Measurements from ENCODE around the gene OR2F1. TPM values are rescaled to one million over a fixed set of nuclear protein-coding genes. Genes with fewer than 3 reads are reported as not detected.

The OR2F1 gene
- total and polyA plus RNA-seq, 12 donors = 0.06 TPM; not detected in 11

DNA sequence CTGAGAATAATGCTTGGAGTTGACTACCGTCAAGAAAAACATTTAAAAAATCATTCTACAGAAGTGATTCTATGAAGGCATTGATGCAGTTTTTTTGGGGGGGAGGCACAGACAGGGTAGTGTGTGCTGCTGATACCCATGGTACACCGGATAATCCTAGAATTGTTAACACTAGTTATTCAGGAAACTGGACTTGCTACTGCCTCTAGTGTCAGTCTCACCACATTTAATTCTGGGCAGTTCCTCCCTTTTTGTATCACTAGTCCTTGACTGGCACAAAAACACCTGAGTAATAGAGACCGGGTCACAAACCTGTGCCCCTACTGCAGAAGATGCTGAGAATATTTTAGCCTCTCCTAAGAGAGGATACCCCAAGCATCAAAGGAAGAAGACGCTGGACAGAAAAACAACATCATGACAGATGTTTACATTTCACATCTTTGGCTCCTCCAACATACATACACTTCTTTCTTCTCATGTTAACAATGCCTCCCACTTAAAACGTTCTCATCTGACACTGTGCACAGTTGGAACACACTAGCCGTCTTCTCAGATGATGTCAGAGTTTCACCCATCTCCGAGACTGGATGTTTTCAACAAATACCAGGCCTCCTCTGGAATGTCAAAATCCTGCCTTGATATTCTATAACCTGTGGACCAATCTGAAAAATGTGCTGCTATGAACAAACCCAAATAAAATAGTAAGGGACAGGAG is 39.5 kb upstream of the OR2F1 start:
- TF ChIP-seq POLR2A (IDR thresholded peaks at IDR 0.05) = no peak
- TF ChIP-seq, protein P1, sequence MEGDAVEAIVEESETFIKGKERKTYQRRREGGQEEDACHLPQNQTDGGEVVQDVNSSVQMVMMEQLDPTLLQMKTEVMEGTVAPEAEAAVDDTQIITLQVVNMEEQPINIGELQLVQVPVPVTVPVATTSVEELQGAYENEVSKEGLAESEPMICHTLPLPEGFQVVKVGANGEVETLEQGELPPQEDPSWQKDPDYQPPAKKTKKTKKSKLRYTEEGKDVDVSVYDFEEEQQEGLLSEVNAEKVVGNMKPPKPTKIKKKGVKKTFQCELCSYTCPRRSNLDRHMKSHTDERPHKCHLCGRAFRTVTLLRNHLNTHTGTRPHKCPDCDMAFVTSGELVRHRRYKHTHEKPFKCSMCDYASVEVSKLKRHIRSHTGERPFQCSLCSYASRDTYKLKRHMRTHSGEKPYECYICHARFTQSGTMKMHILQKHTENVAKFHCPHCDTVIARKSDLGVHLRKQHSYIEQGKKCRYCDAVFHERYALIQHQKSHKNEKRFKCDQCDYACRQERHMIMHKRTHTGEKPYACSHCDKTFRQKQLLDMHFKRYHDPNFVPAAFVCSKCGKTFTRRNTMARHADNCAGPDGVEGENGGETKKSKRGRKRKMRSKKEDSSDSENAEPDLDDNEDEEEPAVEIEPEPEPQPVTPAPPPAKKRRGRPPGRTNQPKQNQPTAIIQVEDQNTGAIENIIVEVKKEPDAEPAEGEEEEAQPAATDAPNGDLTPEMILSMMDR (IDR thresholded peaks at IDR 0.05) = no peak

DNA sequence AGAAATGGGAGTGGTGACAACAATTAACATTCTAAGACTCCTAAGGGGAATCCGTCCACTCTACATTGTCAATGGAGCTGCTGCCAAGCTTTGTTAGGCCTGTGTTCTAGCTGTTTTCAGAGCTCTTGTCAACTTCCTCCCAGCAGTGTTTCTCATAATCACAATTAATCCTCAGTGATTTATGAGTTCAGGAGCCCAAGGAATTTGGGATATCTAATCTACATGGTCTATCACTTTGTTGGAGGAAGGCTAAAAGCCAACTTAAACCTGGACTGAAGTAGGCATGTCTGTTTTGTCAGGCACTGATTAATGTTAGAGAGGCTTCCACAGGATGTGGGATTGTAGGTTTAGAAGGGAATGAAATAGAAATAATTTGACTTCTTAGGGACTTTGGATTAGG is 29.8 kb upstream of the OR2F1 start:
- no peaks in the 10 kb centered on the region for H3K4me1 ChIP-seq (replicated peaks in 1 of 2)
- H3K36me3 ChIP-seq (replicated peaks in 1 of 2) = no peaks in the 10 kb centered on the region
- intact Hi-C loops (cut with DNase I) = no loop called here
- TF ChIP-seq, protein P1 (IDR thresholded peaks at IDR 0.05) = no peak
- TF ChIP-seq POLR2A (IDR thresholded peaks at IDR 0.05) = no peak
- H3K27ac ChIP-seq = no peak overlapping the region
- WGBS, 4 donors = 68 to 83% (median 80%) methylated on average over 1 of the region's 1 CpG
- H3K9me3 ChIP-seq (replicated peaks in 1 of 3) = peaks cover 0 to 7% (median 0%) of the 10 kb centered on the region in 3 donors
- H3K4me3 ChIP-seq = no peak overlapping the region
- no peak for DNase-seq
- no peaks in the 10 kb centered on the region for H3K27me3 ChIP-seq

More for the DNA sequence above, 39.5 kb upstream of the OR2F1 start:
- Histone ChIP-seq H3K27ac (no peak overlapping the region), H3K27me3 (no peaks in the 10 kb centered on the region), H3K4me3 (no peak overlapping the region), H3K4me1 (replicated peaks in 1 of 2) (no peaks in the 10 kb centered on the region), H3K36me3 (replicated peaks in 1 of 2) (no peaks in the 10 kb centered on the region), H3K9me3 (replicated peaks in 1 of 3) (no peaks in the 10 kb centered on the region)
- intact Hi-C loops (cut with DNase I) = no loop called here
- DNase-seq = no peak
- 77 to 83% (median 78%) methylated on average over 7 of the region's 7 CpGs for WGBS, 4 donors

DNA sequence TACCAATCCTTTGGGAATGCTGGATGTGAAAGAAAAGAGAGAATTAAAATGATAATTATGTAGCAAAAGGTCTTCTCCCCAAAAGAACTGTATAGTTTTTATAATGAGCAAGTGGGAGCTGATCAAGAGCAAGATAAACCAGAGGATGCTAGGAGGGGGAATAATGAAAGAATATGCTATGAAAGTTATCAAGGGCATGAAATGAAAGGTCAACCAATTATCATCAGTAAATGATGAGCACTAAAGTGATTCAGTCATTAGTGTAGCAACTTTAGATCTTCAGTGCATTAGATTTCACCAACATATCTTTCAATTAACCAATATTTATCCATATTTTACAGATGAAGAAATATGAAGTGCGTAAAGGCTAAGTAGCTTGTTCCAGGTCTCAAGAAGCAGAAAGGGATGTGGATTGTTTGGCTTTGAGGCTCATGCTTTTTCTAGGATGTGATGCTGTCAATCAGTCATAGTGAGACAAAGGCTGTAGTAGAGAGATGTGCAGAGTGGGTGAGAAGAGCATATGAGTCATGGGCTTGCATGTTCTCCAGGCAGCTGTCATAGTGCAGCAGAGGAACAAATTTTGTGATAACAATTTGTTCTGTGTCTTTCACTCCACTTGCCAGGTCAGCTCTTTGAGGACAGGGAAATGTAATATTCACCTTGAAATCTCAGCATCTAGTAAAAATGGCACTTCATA is 25.3 kb upstream of the OR2F1 start:
- Histone ChIP-seq H3K27ac (no peak overlapping the region), H3K9me3 (replicated peaks in 1 of 3) (peaks cover 0 to 5% (median 0%) of the 10 kb centered on the region in 3 donors), H3K36me3 (replicated peaks in 1 of 2) (no peaks in the 10 kb centered on the region), H3K4me3 (no peak overlapping the region), H3K4me1 (replicated peaks in 1 of 2) (no peaks in the 10 kb centered on the region), H3K27me3 (no peaks in the 10 kb centered on the region)
- no peak for DNase-seq
- intact Hi-C loops (cut with DNase I) = no loop called here
- TF ChIP-seq, protein P1 (IDR thresholded peaks at IDR 0.05) = no peak
- TF ChIP-seq POLR2A (IDR thresholded peaks at IDR 0.05) = no peak
- 96 to 100% (median 99%) methylated on average over 1 of the region's 1 CpG for WGBS, 4 donors

DNA sequence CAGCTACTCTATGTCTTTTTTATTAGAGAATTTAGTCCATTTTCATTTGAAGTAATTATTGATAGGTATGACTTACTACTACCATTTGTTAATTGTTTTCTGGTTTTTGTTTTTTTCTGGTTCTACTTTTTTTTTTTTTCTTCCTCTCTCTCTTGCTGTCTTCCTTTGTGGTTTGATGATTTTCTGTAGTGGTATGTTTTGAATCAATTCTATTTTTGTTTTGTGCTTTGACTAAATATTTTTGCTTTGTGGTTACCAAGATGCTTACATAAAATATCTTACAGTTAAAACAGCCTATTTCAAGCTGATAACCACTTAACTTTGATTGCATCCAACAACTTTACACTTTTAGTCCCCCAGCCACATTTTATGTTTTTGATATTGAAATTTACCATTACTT is 22.9 kb upstream of the OR2F1 start:
- Histone ChIP-seq H3K36me3 (replicated peaks in 1 of 2) (no peaks in the 10 kb centered on the region), H3K9me3 (replicated peaks in 1 of 3) (peaks cover 0 to 5% (median 0%) of the 10 kb centered on the region in 3 donors), H3K4me3 (no peak overlapping the region), H3K27ac (no peak overlapping the region), H3K27me3 (no peaks in the 10 kb centered on the region), H3K4me1 (replicated peaks in 1 of 2) (no peaks in the 10 kb centered on the region)
- no peak for TF ChIP-seq POLR2A (IDR thresholded peaks at IDR 0.05)
- TF ChIP-seq, protein P1 (IDR thresholded peaks at IDR 0.05) = no peak
- no peak for DNase-seq
- intact Hi-C loops (cut with DNase I) = no loop called here
